GM10248 (cell line): Measurements from ENCODE around the gene METTL26.

Experiments
- CTCF ChIA-PET: fragments of 300-600 bp; sonication (Branson Sonifier 250); formaldehyde crosslinking; extraction: SDS; loops from one replicate; lab custom pipeline; 2021; ENCODE audit warnings: antibody characterized with exemption; lab: Yijun Ruan, JAX
- POLR2A ChIA-PET: fragments of 350-650 bp; sonication (Branson Sonifier 250); formaldehyde crosslinking; extraction: SDS; loops from one replicate; lab custom pipeline; 2020; ENCODE audit warnings: antibody characterized with exemption; lab: Yijun Ruan, JAX
- DNase-seq: peaks from one replicate; pipeline ENCODE4 v3.0.0; 2012; ENCODE audit errors: extremely low spot score
- TF ChIP-seq, protein P1 (sequence below): IDR thresholded peaks from 2 replicates; pipeline ENCODE4 v1.5.1; 2012; ENCODE audit warnings: mild to moderate bottlenecking, low read depth; ENCODE audit errors: extremely low read depth, missing control alignments, control extremely low read depth

METTL26 gene

DNA sequence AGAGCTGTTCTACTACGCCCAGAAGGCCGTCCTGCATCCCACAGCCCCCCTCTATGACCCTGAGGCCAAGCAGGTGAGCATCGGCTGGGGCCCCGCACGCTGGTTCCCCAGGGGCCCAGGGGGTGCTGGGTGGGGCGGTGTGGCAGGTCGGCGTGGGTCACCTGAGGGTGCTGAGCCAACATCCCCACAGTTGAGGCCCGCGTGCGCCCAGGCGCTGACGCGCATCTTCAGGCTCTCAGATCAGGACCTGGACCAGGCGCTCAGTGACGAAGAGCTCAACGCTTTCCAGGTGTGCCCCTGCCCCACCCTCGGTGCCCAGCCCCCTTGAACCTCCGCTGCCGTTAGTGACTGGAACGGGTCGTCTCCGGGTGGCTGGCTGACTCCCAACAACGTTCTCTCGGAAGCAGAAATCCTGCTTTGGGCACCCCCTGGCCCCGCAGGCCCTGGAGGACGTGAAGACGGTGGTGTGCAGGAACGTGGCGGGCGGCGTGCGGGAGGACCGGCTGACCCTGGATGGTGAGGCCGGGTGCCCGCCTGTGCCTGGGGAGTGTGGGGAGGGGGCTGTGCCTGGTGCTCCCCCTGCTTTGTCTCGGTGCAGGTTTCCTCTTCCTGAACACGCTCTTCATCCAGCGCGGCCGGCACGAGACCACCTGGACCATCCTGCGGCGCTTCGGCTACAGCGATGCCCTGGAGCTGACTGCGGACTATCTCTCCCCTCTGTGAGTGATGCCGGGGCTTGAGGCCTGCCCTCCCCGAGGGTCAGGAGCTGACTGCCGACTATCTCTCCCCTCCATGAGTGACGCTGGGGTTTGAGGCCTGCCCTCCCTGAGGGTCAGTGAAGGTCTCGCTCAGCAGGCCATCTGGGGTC lies 34.6 kb upstream of the METTL26 start:
- DNase-seq, result no peak
- ChIA-PET CTCF (interaction anchor here (2.0 to 5.5 kb wide), 2 partner anchors 9 to 23 kb away, joined by 5 to 28 read pairs; partner anchors contain the start of gene STUB1), POLR2A (interaction anchor here (0.6 kb wide), 1 partner anchor 1107 kb away, joined by 3 read pairs; no protein-coding TSS in a partner anchor)
- TF ChIP-seq, protein P1, sequence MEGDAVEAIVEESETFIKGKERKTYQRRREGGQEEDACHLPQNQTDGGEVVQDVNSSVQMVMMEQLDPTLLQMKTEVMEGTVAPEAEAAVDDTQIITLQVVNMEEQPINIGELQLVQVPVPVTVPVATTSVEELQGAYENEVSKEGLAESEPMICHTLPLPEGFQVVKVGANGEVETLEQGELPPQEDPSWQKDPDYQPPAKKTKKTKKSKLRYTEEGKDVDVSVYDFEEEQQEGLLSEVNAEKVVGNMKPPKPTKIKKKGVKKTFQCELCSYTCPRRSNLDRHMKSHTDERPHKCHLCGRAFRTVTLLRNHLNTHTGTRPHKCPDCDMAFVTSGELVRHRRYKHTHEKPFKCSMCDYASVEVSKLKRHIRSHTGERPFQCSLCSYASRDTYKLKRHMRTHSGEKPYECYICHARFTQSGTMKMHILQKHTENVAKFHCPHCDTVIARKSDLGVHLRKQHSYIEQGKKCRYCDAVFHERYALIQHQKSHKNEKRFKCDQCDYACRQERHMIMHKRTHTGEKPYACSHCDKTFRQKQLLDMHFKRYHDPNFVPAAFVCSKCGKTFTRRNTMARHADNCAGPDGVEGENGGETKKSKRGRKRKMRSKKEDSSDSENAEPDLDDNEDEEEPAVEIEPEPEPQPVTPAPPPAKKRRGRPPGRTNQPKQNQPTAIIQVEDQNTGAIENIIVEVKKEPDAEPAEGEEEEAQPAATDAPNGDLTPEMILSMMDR, result no peak

DNA sequence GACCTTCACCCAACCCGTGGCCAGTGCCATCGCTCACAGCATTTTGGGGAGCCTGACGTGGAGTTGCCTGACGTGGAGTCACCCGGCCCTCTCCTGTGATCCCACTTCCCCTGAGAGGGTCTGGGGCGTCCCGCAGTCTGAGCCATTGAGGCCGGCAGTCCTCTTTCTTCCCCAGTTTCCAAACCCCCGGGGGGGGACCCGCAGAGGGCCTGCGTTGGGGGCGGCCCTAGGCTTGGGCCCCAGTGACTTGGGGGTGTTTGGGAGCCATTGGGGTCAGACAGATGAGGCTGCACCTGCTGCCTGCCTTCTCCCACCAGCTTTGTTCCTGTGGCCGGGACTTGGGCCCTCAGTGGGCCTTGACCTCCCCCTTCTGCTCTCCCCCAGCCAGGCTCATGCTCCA lies 33.6 kb upstream of the METTL26 start:
- TF ChIP-seq, protein P1, result no peak
- DNase-seq, result no peak
- ChIA-PET POLR2A (no interaction called here), CTCF (interaction anchor here (2.0 to 5.5 kb wide), 2 partner anchors 10 to 22 kb away, joined by 5 to 28 read pairs; partner anchors contain the start of gene STUB1)

DNA sequence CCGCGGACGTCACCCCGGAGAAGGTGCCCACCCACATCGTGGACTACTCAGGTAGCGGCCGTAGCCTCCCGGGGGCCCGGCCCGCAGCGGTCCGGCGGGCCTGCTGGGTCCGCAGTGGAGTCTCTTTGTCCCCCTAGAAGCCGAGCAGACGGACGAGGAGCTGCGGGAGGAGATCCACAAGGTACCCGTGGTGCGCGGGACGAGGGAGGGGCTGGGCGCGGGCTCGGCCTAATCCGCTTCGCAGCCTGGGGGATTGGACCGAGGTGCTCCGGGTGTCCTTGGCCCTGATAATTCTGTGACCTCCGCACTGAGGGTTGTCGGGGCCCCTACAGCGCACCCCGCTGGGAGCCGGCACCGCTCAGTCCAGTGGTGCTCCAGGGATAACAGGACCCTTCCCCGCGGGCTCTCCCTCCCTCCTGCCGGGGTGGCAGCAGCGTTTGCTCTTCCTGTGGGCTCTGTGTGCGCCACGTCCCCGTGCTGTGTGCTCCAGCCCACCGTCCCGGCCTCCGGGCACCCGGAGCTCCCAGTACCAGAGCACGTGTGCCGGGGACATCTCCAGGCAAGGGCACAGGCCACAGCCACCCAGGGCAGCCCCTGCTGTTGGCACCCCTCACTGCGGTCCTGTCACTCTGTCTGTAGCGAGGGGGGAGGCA lies 32.5 kb upstream of the METTL26 start:
- TF ChIP-seq, protein P1, result no peak
- CTCF ChIA-PET, result interaction anchor here (1.3 to 5.5 kb wide), 4 partner anchors 10 to 18 kb away, joined by 3 to 28 read pairs (median 8); partner anchors contain the start of genes STUB1 and WDR90
- DNase-seq, result no peak
- POLR2A ChIA-PET, result interaction anchor here (1.0 kb wide), 1 partner anchor 11 kb away, joined by 3 read pairs; no protein-coding TSS in a partner anchor

DNA sequence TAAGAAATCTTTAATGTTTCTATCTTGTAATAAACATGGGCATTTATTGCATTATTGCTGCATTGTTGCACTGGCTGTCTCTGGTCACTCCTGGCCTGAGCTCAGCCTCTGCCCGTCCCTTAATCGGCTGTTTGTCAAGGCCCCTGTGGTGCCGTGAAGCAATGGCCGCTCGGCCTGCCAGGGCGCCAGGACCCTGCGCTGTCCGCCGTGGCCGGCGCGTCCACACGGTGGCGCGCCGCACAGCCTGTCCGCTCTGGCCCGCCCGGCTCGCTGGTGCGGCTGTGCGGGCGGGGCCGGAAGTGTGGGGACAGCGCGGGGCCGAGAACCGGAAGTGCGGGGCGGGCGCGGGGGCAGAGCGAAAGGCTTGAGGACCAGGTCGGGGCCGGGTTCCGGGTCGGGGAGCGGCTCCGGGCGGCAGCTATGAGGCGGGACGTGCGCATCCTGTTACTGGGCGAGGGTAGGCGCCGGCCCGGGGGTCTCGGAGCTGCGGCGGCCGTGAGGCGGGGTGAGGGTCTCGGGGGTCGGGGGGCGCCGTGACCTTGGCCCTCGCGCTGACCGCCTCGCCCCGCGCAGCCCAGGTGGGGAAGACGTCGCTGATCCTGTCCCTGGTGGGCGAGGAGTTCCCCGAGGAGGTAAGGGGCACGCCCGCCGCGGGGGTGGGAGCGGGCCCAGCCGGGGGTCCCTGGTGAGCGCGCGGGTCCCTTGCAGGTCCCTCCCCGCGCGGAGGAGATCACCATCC lies 31.8 kb upstream of the METTL26 start, which contains the start of gene RHOT2:
RHOT2 (plus strand) TSS at position 353 of the 739 bp plus-strand sequence; CDS start at position 421, 68 bp downstream.
- ChIA-PET POLR2A (interaction anchor here (1.1 kb wide), 1 partner anchor 13 kb away, joined by 4 read pairs; the partner anchor contains the start of gene STUB1), CTCF (interaction anchor here (0.6 to 5.5 kb wide), 9 partner anchors 8 to 47 kb away, joined by 3 to 28 read pairs (median 3); partner anchors contain the start of genes METRN, STUB1 and WDR90)
- TF ChIP-seq, protein P1, result peak; percentile 98
- peak; percentile 94 for DNase-seq

DNA sequence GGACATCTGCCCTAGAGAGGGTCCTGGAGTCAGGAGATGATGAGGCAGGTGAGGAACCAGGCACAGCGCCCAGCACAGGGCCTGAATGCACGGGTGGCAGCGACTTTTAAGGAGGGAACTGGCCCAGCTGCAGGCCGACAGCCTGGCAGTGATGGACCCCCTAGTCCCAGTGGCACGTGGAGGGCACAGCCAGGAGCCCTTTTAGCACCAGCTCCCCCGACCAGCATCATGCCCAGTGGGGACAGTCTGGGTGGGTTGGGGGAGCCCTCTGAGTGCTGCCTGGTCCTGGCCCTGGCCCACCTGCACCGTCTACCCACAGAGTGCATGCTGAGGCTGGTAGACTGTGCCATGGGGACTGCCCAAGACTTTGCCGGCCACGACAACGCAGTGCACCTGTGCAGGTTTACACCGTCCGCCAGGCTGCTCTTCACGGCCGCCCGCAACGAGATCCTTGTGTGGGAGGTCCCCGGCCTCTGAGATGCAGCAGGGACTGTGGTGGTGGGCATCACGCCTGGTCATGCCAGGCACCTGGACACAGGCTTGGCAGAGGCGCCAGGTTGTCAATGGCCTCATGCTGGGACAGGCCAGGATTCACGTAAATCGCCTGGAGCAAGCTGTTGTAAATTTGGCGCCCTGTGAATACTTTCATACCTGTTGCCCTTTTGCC lies 31.1 kb upstream of the METTL26 start:
- CTCF ChIA-PET, result interaction anchor here (0.6 to 5.5 kb wide), 9 partner anchors 8 to 48 kb away, joined by 3 to 28 read pairs (median 3); partner anchors contain the start of genes METRN, STUB1 and WDR90
- POLR2A ChIA-PET, result interaction anchor here (1.1 kb wide), 1 partner anchor 13 kb away, joined by 4 read pairs; the partner anchor contains the start of gene STUB1
- TF ChIP-seq, protein P1, result no peak
- no peak for DNase-seq
